CD14-positive monocyte (primary cell): ENCODE data around the gene OBSCN. TPM values are rescaled to one million over a fixed set of nuclear protein-coding genes. Genes with fewer than 3 reads are reported as not detected.

ENCODE experiments used
- DNase-seq, 3 donors: peaks; one replicate each; pipeline ENCODE4 v3.0.0-alpha.2; 2011 to 2022
- H2AFZ ChIP-seq: 2 replicates; pipeline ENCODE4 v1.6.0; 2012; ENCODE audit warnings: mild to moderate bottlenecking, low read depth, low read length, inconsistent platforms; ENCODE audit not compliant: insufficient read depth, poor library complexity, severe bottlenecking
- H3K27ac ChIP-seq, 2 donors: 1 replicate in 1 of 2; 2 replicates in 1 of 2; pipeline ENCODE4 v1.5.1; 2012 to 2013; ENCODE audit warnings: low read length in 2 of 2, control low read depth in 1 of 2, inconsistent platforms in 1 of 2, low read depth in 1 of 2, mild to moderate bottlenecking in 1 of 2
- H3K27me3 ChIP-seq, 2 donors: one replicate each; pipeline versions ENCODE4 v1.6.0 to v1.6.1; 2011 to 2013; ENCODE audit warnings: low read length in 2 of 2; ENCODE audit not compliant: control insufficient read depth in 2 of 2, insufficient read depth in 2 of 2
- H3K36me3 ChIP-seq, 2 donors: replicated peaks in 1 of 2; 1 replicate in 1 of 2; 2 replicates in 1 of 2; pipeline versions ENCODE4 v1.5.1 to v1.6.1; 2012 to 2013; ENCODE audit warnings: low read length in 2 of 2, control low read depth in 1 of 2, inconsistent platforms in 1 of 2, mild to moderate bottlenecking in 1 of 2; ENCODE audit not compliant: insufficient read depth in 2 of 2, control insufficient read depth in 1 of 2
- H3K4me1 ChIP-seq, 2 donors: 1 replicate in 1 of 2; 2 replicates in 1 of 2; pipeline versions ENCODE4 v1.5.1 to v1.6.1; 2012 to 2013; ENCODE audit warnings: low read length in 2 of 2, control low read depth in 1 of 2, inconsistent platforms in 1 of 2, mild to moderate bottlenecking in 1 of 2, moderate library complexity in 1 of 2; ENCODE audit not compliant: insufficient read depth in 2 of 2, control insufficient read depth in 1 of 2
- H3K4me2 ChIP-seq: replicated peaks from 2 replicates; pipeline ENCODE3; 2012; ENCODE audit warnings: low read length, moderate library complexity, mild to moderate bottlenecking; ENCODE audit not compliant: poor library complexity, severe bottlenecking; ENCODE audit errors: extremely low read depth
- H3K4me3 ChIP-seq, 3 experiments: fragments of 200-600 bp in 1 of 3; sonication (generic) in 1 of 3; replicated peaks in 1 of 3; 1 replicate in 2 of 3; 2 replicates in 1 of 3; pipeline ENCODE4 v1.5.1; 2011 to 2013; ENCODE audit warnings: low read length in 3 of 3, mild to moderate bottlenecking in 3 of 3, control low read depth in 2 of 3, low read depth in 2 of 3, inconsistent platforms in 1 of 3, moderate library complexity in 1 of 3
- H3K79me2 ChIP-seq: 2 replicates; pipeline ENCODE4 v1.6.0; 2012; ENCODE audit warnings: mild to moderate bottlenecking, control low read depth, inconsistent platforms, low read length, moderate library complexity; ENCODE audit not compliant: insufficient read depth
- H3K9ac ChIP-seq: 2 replicates; pipeline ENCODE4 v1.6.0; 2017; ENCODE audit warnings: low read length, mild to moderate bottlenecking; ENCODE audit not compliant: insufficient read depth, poor library complexity, severe bottlenecking
- H3K9me3 ChIP-seq, 2 donors: replicated peaks in 1 of 2; 1 replicate in 1 of 2; 2 replicates in 1 of 2; pipeline versions ENCODE4 v1.5.1 to v1.6.1; 2012 to 2013; ENCODE audit warnings: low read length in 2 of 2, control low read depth in 1 of 2; ENCODE audit not compliant: control insufficient read depth in 1 of 2, insufficient read depth in 1 of 2
- H4K20me1 ChIP-seq: 2 replicates; pipeline ENCODE4 v1.6.0; 2012; ENCODE audit warnings: mild to moderate bottlenecking, low read length, control low read depth, moderate library complexity; ENCODE audit not compliant: insufficient read depth
- H3K27ac Mint-ChIP-seq, 7 donors: one replicate each; pipeline ENCODE4 v1.8.0; 2020; ENCODE audit warnings: mild to moderate bottlenecking in 7 of 7, mixed read lengths in 7 of 7, moderate library complexity in 6 of 7, inconsistent platforms in 2 of 7
- H3K27me3 Mint-ChIP-seq, 3 donors: one replicate each; pipeline ENCODE4 v1.8.0; 2021 to 2022; ENCODE audit warnings: low read depth in 3 of 3, mild to moderate bottlenecking in 3 of 3, mixed read lengths in 3 of 3, moderate library complexity in 3 of 3, inconsistent platforms in 1 of 3
- H3K36me3 Mint-ChIP-seq, 2 donors: one replicate each; pipeline ENCODE4 v1.8.0; 2020; ENCODE audit warnings: mixed read lengths in 2 of 2, inconsistent platforms in 1 of 2, mild to moderate bottlenecking in 1 of 2
- H3K4me1 Mint-ChIP-seq: one replicate; pipeline ENCODE4 v1.8.0; 2020; ENCODE audit warnings: mild to moderate bottlenecking, mixed read lengths
- H3K4me3 Mint-ChIP-seq, 2 donors: one replicate each; pipeline ENCODE4 v1.8.0; 2020; ENCODE audit warnings: mild to moderate bottlenecking in 2 of 2, mixed read lengths in 2 of 2, moderate library complexity in 1 of 2
- H3K9me3 Mint-ChIP-seq, 7 donors: one replicate each; pipeline ENCODE4 v1.8.0; 2020 to 2022; ENCODE audit warnings: mixed read lengths in 7 of 7, mild to moderate bottlenecking in 6 of 7, moderate library complexity in 6 of 7, inconsistent platforms in 2 of 7
- CTCF ChIP-seq: fragments of 200-600 bp; IDR thresholded peaks from one replicate; pipeline ENCODE4 v1.8.0; 2022; ENCODE audit warnings: antibody characterized with exemption, mild to moderate bottlenecking
- WGBS: methylation state at CpG from one replicate; pipeline ENCODE4 v1.1.5; 2013; ENCODE audit warnings: missing lambda C conversion rate; ENCODE audit not compliant: insufficient coverage; 5-methylcytosine and 5-hydroxymethylcytosine counted together
- intact Hi-C, 2 donors: fragments of 100-400 bp; cut with micrococcal nuclease; formaldehyde crosslinking; loops; one replicate each; pipeline versions ENCODE4 v1.15.0 to v1.15.1; 2023
- polyA plus RNA-seq, 3 donors: library from polyadenylated mRNA; depleted of rRNA in 1 of 3; unstranded in 2 of 3; stranded (reverse) in 1 of 3; fragments of 300-500 nt in 2 of 3; fragments of >200 nt in 1 of 3; fragmentation: Illumina TruSeq in 2 of 3; gene quantifications; 1 replicate in 2 of 3; 2 replicates in 1 of 3; pipeline ENCODE4 v1.2.3, GENCODE V29; 2012 to 2021

Gene OBSCN
- polyA plus RNA-seq, 3 donors = 0.57 to 1.5 (median 0.76) TPM

GRCh38 chr1:228378873-228379460 lies 171.1 kb downstream of the OBSCN start:
- TF ChIP-seq CTCF = no peak
- Histone ChIP-seq H3K27ac (no peak overlapping the region), H3K9me3 (no peaks in the 10 kb centered on the region), H3K79me2 (no peaks in the 10 kb centered on the region), H3K27me3 (peaks cover 4 to 30% of the 10 kb centered on the region in 2 donors), H3K4me2 (peak overlapping the region; percentile 70), H3K36me3 (no peaks in the 10 kb centered on the region), H2AFZ (peak overlapping the region; percentile 35), H3K4me3 (peak overlapping the region in 1 of 3 experiments; percentile 67), H3K9ac (no peak overlapping the region), H4K20me1 (no peaks in the 10 kb centered on the region), H3K4me1 (peaks cover 7 to 9% of the 10 kb centered on the region in 2 donors)
- DNase-seq = no peak
- no peak overlapping the region for H3K27ac Mint-ChIP-seq
- H3K27me3 Mint-ChIP-seq = peaks cover 29 to 39% (median 33%) of the 10 kb centered on the region in 3 donors
- no peaks in the 10 kb centered on the region for H3K36me3 Mint-ChIP-seq
- H3K4me1 Mint-ChIP-seq = peaks cover 7% of the 10 kb centered on the region
- intact Hi-C loops = no loop called here
- 2% methylated on average over 41 of the region's 48 CpGs for WGBS
- H3K9me3 Mint-ChIP-seq = peaks cover 0 to 3% (median 0%) of the 10 kb centered on the region in 7 donors
- H3K4me3 Mint-ChIP-seq = peak overlapping the region; percentile 64 to 85

GRCh38 chr1:228379666-228380065 lies 171.8 kb downstream of the OBSCN start:
- Mint-ChIP-seq H3K4me3 (peak overlapping the region in 1 of 2 donors; percentile 85), H3K9me3 (peaks cover 0 to 3% (median 0%) of the 10 kb centered on the region in 7 donors), H3K4me1 (peaks cover 7% of the 10 kb centered on the region), H3K27ac (no peak overlapping the region), H3K27me3 (peaks cover 29 to 39% (median 33%) of the 10 kb centered on the region in 3 donors), H3K36me3 (no peaks in the 10 kb centered on the region)
- H3K4me1 ChIP-seq = peaks cover 7 to 9% of the 10 kb centered on the region in 2 donors
- DNase-seq = no peak
- 84% methylated on average over 7 of the region's 8 CpGs for WGBS
- no peak overlapping the region for H3K9ac ChIP-seq
- H3K36me3 ChIP-seq = no peaks in the 10 kb centered on the region
- TF ChIP-seq CTCF = no peak
- H3K79me2 ChIP-seq = no peaks in the 10 kb centered on the region
- no peaks in the 10 kb centered on the region for H4K20me1 ChIP-seq
- H2AFZ ChIP-seq = no peak overlapping the region
- no peak overlapping the region for H3K4me2 ChIP-seq
- no peak overlapping the region for H3K4me3 ChIP-seq
- no peak overlapping the region for H3K27ac ChIP-seq
- intact Hi-C loops = no loop called here
- peaks cover 4 to 30% of the 10 kb centered on the region in 2 donors for H3K27me3 ChIP-seq
- H3K9me3 ChIP-seq = no peaks in the 10 kb centered on the region
